ENCODE measurements around the gene CFAP20DC.

- TF ChIP-seq, protein P1, sequence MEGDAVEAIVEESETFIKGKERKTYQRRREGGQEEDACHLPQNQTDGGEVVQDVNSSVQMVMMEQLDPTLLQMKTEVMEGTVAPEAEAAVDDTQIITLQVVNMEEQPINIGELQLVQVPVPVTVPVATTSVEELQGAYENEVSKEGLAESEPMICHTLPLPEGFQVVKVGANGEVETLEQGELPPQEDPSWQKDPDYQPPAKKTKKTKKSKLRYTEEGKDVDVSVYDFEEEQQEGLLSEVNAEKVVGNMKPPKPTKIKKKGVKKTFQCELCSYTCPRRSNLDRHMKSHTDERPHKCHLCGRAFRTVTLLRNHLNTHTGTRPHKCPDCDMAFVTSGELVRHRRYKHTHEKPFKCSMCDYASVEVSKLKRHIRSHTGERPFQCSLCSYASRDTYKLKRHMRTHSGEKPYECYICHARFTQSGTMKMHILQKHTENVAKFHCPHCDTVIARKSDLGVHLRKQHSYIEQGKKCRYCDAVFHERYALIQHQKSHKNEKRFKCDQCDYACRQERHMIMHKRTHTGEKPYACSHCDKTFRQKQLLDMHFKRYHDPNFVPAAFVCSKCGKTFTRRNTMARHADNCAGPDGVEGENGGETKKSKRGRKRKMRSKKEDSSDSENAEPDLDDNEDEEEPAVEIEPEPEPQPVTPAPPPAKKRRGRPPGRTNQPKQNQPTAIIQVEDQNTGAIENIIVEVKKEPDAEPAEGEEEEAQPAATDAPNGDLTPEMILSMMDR (IDR thresholded peaks at IDR 0.05; ENCODE audit: control extremely low read depth in 1 of 3, insufficient read depth in 1 of 3, low read depth in 1 of 3, low read length in 3 of 3), result no peak
- no peak for TF ChIP-seq HDAC2 (IDR thresholded peaks at IDR 0.05; ENCODE audit: borderline replicate concordance in 1 of 2, low read depth in 2 of 2, low read length in 2 of 2)
- TF ChIP-seq POLR2A (IDR thresholded peaks at IDR 0.05; ENCODE audit: control extremely low read depth in 1 of 2, low read depth in 2 of 2, low read length in 2 of 2), result no peak
- TF ChIP-seq SP1 (IDR thresholded peaks at IDR 0.05; ENCODE audit: low read depth, low read length), result no peak
- no peak for TF ChIP-seq CEBPB (IDR thresholded peaks at IDR 0.05; ENCODE audit: low read depth, low read length)
- no peak for TF ChIP-seq POLR2AphosphoS5 (IDR thresholded peaks at IDR 0.05; ENCODE audit: low read depth, low read length)
- no peak for TF ChIP-seq EZH2 (IDR thresholded peaks at IDR 0.05; ENCODE audit: low read depth, low read length, severe bottlenecking)
- no peak for TF ChIP-seq EP300 (IDR thresholded peaks at IDR 0.05; ENCODE audit: borderline replicate concordance in 1 of 2, low read depth in 2 of 2, low read length in 2 of 2)
- no peak for TF ChIP-seq HDAC6 (IDR thresholded peaks at IDR 0.05; ENCODE audit: low read depth, low read length)
Observed at GRCh38 chr3:58952128-58952917, 97.5 kb downstream of the CFAP20DC start.

Measured in H1 (cell line).